HG03039 (cell line): ENCODE measurements around the gene HEPACAM.
"Not testable (repeated sequence)": the region's sequence is repeated elsewhere in the genome, so short reads cannot be mapped to it uniquely, and the experiment has no call there.

Source experiments
- ATAC-seq: cut with Tn5 transposase; IDR thresholded peaks from one replicate; pipeline ENCODE4 v1.9.1; 2021; ENCODE audit warnings: mild to moderate bottlenecking, moderate library complexity; ENCODE audit not compliant: unreplicated experiment

Gene HEPACAM

GRCh38 chr11:124935548-124936514 is at the start of gene HEPACAM:
TSS of gene HEPACAM (minus strand) at chr11:124936047. CDS start at chr11:124936006, 41 bp downstream.
- no peak for ATAC-seq

- no peak for ATAC-seq
These were observed 48.6 kb upstream of the HEPACAM start for GRCh38 chr11:124984512-124984854.

- ATAC-seq = no peak
These were observed 48.0 kb upstream of the HEPACAM start for GRCh38 chr11:124983674-124984511.

- no peak for ATAC-seq
These were observed 46.2 kb upstream of the HEPACAM start for GRCh38 chr11:124982043-124982442.

- ATAC-seq = no peak
These were observed 42.5 kb upstream of the HEPACAM start for GRCh38 chr11:124978316-124978715.

GRCh38 chr11:124977006-124977405 is 41.2 kb upstream of the HEPACAM start:
- ATAC-seq = no peak

- ATAC-seq = no peak
These were observed 40.7 kb upstream of the HEPACAM start for GRCh38 chr11:124976531-124976930.

- no peak for ATAC-seq
These were observed 36.0 kb upstream of the HEPACAM start for GRCh38 chr11:124971810-124972209.

- no peak for ATAC-seq
These were observed 35.1 kb upstream of the HEPACAM start for GRCh38 chr11:124970925-124971324.

GRCh38 chr11:124968197-124968596 is 32.4 kb upstream of the HEPACAM start:
- not testable (repeated sequence) for ATAC-seq

- ATAC-seq = no peak
These were observed 26.2 kb upstream of the HEPACAM start for GRCh38 chr11:124961972-124962609.

- ATAC-seq = no peak
These were observed 19.2 kb upstream of the HEPACAM start for GRCh38 chr11:124955035-124955434.

GRCh38 chr11:124954590-124954955 is 18.7 kb upstream of the HEPACAM start:
- ATAC-seq = no peak

- peak; percentile 99 for ATAC-seq
These were observed 18.1 kb upstream of the HEPACAM start, which contains the start of gene CCDC15 for GRCh38 chr11:124953753-124954589. TSS of gene CCDC15 (plus strand) at chr11:124954202. CDS start at chr11:124954733, 531 bp downstream.

GRCh38 chr11:124951341-124951740 is 15.5 kb upstream of the HEPACAM start:
- no peak for ATAC-seq

- ATAC-seq = no peak
These were observed 14.9 kb upstream of the HEPACAM start for GRCh38 chr11:124950601-124951330.

- no peak for ATAC-seq
These were observed 10.9 kb upstream of the HEPACAM start for GRCh38 chr11:124946735-124947141.

- no peak for ATAC-seq
These were observed 10.0 kb upstream of the HEPACAM start for GRCh38 chr11:124945826-124946225.

GRCh38 chr11:124944565-124944964 is 8.7 kb upstream of the HEPACAM start:
- no peak for ATAC-seq

GRCh38 chr11:124943741-124944140 is 7.9 kb upstream of the HEPACAM start:
- no peak for ATAC-seq
